ENCODE results near the gene GP5. TPM values are rescaled to one million over a fixed set of nuclear protein-coding genes. Genes with fewer than 3 reads are reported as not detected.

GP5 gene
- total RNA-seq, 1 experiment from 2014 or later: 0.09 TPM

- TF ChIP-seq ZNF281 (CRISPR knock-in tag; IDR thresholded peaks at IDR 0.05) (no peak), ZNF317 (CRISPR knock-in tag; IDR thresholded peaks at IDR 0.05; ENCODE audit: borderline replicate concordance, low read depth) (no peak)
Observed at GRCh38 chr3:194392576-194392975, 6.5 kb downstream of the GP5 start (continued).

GRCh38 chr3:194390835-194391234 lies 8.2 kb downstream of the GP5 start:
- peaks cover 9% of the 10 kb centered on the region; the same call in 1 of the 2 replicates for H3K27me3 Mint-ChIP-seq (ENCODE audit: low read depth)
- H3K27ac Mint-ChIP-seq: no peak overlapping the region
- TF ChIP-seq FOXP4 (CRISPR knock-in tag; IDR thresholded peaks at IDR 0.05) (no peak), IRF2 (CRISPR knock-in tag; IDR thresholded peaks at IDR 0.05; ENCODE audit: borderline replicate concordance, low read depth) (no peak), PREB (CRISPR knock-in tag; IDR thresholded peaks at IDR 0.05; ENCODE audit: borderline replicate concordance) (no peak), JUN (CRISPR knock-in tag; IDR thresholded peaks at IDR 0.05) (no peak)
- H3K4me1 Mint-ChIP-seq: peaks cover 14% of the 10 kb centered on the region
- ChIA-PET POLR2A (no interaction called here), CTCF (no interaction called here)
- no peak for DNase-seq (ENCODE audit: low spot score)
- ATAC-seq: no peak
- no peak overlapping the region for H3K4me3 Mint-ChIP-seq
- H3K9me3 Mint-ChIP-seq: peaks cover 23% of the 10 kb centered on the region
- peaks cover 9% of the 10 kb centered on the region for H3K36me3 Mint-ChIP-seq

GRCh38 chr3:194389269-194389668 lies 9.8 kb downstream of the GP5 start:
- no peak for DNase-seq (ENCODE audit: low spot score)
- Mint-ChIP-seq H3K36me3 (peaks cover 9% of the 10 kb centered on the region), H3K4me3 (no peak overlapping the region), H3K27ac (no peak overlapping the region), H3K4me1 (peaks cover 9% of the 10 kb centered on the region), H3K27me3 (ENCODE audit: low read depth) (peaks cover 8% of the 10 kb centered on the region; the same call in 1 of the 2 replicates), H3K9me3 (peaks cover 23% of the 10 kb centered on the region)
- ChIA-PET CTCF (no interaction called here), POLR2A (no interaction called here)
- ATAC-seq: no peak
- TF ChIP-seq HMGA2 (CRISPR knock-in tag; IDR thresholded peaks at IDR 0.05) (no peak), ATF1 (CRISPR knock-in tag; IDR thresholded peaks at IDR 0.05) (no peak), ZNF416 (CRISPR knock-in tag; IDR thresholded peaks at IDR 0.05) (no peak), CDX4 (CRISPR knock-in tag; IDR thresholded peaks at IDR 0.05; ENCODE audit: borderline replicate concordance) (no peak), ATF6 (CRISPR knock-in tag; IDR thresholded peaks at IDR 0.05) (no peak), TEAD4 (CRISPR knock-in tag; IDR thresholded peaks at IDR 0.05) (no peak), TP53 (CRISPR knock-in tag; IDR thresholded peaks at IDR 0.05) (no peak), ZNF423 (CRISPR knock-in tag; IDR thresholded peaks at IDR 0.05) (no peak), ESRRA (CRISPR knock-in tag; IDR thresholded peaks at IDR 0.05; ENCODE audit: borderline replicate concordance) (no peak), RELA (CRISPR knock-in tag; IDR thresholded peaks at IDR 0.05; ENCODE audit: borderline replicate concordance) (no peak), ZNF512 (CRISPR knock-in tag; IDR thresholded peaks at IDR 0.05; ENCODE audit: borderline replicate concordance) (no peak), SMAD3 (CRISPR knock-in tag; IDR thresholded peaks at IDR 0.05; ENCODE audit: borderline replicate concordance) (no peak), RORB (CRISPR knock-in tag; IDR thresholded peaks at IDR 0.05) (no peak), CREB1 (CRISPR knock-in tag; IDR thresholded peaks at IDR 0.05) (no peak), E2F5 (CRISPR knock-in tag; IDR thresholded peaks at IDR 0.05) (no peak), ATF3 (CRISPR knock-in tag; conservative IDR thresholded peaks at IDR 0.05) (no peak)

Data from WTC11 (cell line).